K562 (cell line): ENCODE measurements around the gene SETDB1. TPM values are rescaled to one million over a fixed set of nuclear protein-coding genes. Genes with fewer than 3 reads are reported as not detected.

Experiments used
- ATAC-seq: fragments of 200-7000 bp; cut with Tn5 transposase; 3 replicates; pipeline ENCODE4 v1.9.1; 2020; ENCODE audit warnings: moderate library complexity
- BruUV-seq: library from RNA; stranded (reverse); fragments of 400-500 nt; replicated peaks from 2 replicates; lab custom pipeline; 2021; lab: Mats Ljungman, UMichigan
- CTCF ChIA-PET: fragments of 300-600 bp; formaldehyde crosslinking; extraction: SDS; loops from one replicate; lab custom pipeline; 2021; ENCODE audit warnings: low intra/inter-chr PET ratio; lab: Yijun Ruan, JAX
- POLR2A ChIA-PET: fragments of 300-600, 350-650 bp; sonication (Branson Sonifier 250); formaldehyde crosslinking; extraction: SDS; loops from one replicate; lab custom pipeline; 2021; ENCODE audit warnings: antibody characterized with exemption, inconsistent platforms; lab: Yijun Ruan, JAX
- DNase-seq, 4 experiments: peaks; one replicate each; pipeline versions ENCODE4 v3.0.0 to v3.0.0-alpha.2; 2011 to 2018; ENCODE audit warnings: low spot score in 3 of 4, mixed read lengths in 3 of 4; ENCODE audit errors: extremely low read depth in 1 of 4
- FAIRE-seq: peaks from 2 replicates; lab custom pipeline; 2011; peaks lifted over from hg19 to GRCh38; lab: Jason Lieb, UNC
- H2AFZ ChIP-seq: 2 replicates; pipeline ENCODE4 v1.6.0; 2011; ENCODE audit warnings: low read depth, low read length, control low read depth, inconsistent platforms
- H3K27ac ChIP-seq: fragments of 200-600 bp; 3 replicates; pipeline ENCODE4 v1.8.0; 2011; ENCODE audit warnings: low read depth, mild to moderate bottlenecking, control low read depth, inconsistent platforms, low read length, moderate library complexity, mixed read lengths; ENCODE audit errors: extremely low read depth
- H3K27me3 ChIP-seq, 2 experiments: fragments of 300-600 bp in 1 of 2; 2 replicates in 1 of 2; 3 replicates in 1 of 2; pipeline versions ENCODE4 v1.6.0 to v1.8.0; 2011; ENCODE audit warnings: inconsistent platforms in 2 of 2, low read length in 2 of 2, mild to moderate bottlenecking in 1 of 2, mixed read lengths in 1 of 2, moderate library complexity in 1 of 2; ENCODE audit not compliant: control insufficient read depth in 2 of 2, insufficient read depth in 2 of 2
- H3K36me3 ChIP-seq: fragments of 300-600 bp; 3 replicates; pipeline ENCODE4 v1.8.0; 2011; ENCODE audit warnings: mild to moderate bottlenecking, low read length, inconsistent platforms; ENCODE audit not compliant: control insufficient read depth, insufficient read depth
- H3K4me1 ChIP-seq, 2 experiments: fragments of 200-600 bp in 1 of 2; replicated peaks in 1 of 2; 2 replicates in 1 of 2; 3 replicates in 1 of 2; pipeline versions ENCODE4 v1.5.1 to v1.8.0; 2011; ENCODE audit warnings: inconsistent platforms in 2 of 2, low read length in 2 of 2, mild to moderate bottlenecking in 1 of 2, mixed read lengths in 1 of 2, moderate library complexity in 1 of 2; ENCODE audit not compliant: control insufficient read depth in 2 of 2, insufficient read depth in 2 of 2
- H3K4me2 ChIP-seq: 2 replicates; pipeline ENCODE4 v1.6.1; 2011; ENCODE audit warnings: low read length, control low read depth, inconsistent platforms, mixed read lengths; ENCODE audit not compliant: insufficient read depth
- H3K4me3 ChIP-seq: fragments of 200-600 bp; sonication (generic), shearing (Covaris generic); 2 replicates; pipeline ENCODE4 v1.5.1; 2016; ENCODE audit warnings: control low read depth, inconsistent platforms
- H3K79me2 ChIP-seq: fragments of 200-600 bp; 3 replicates; pipeline ENCODE4 v1.8.0; 2011; ENCODE audit warnings: low read length, inconsistent platforms; ENCODE audit not compliant: control insufficient read depth, insufficient read depth
- H3K9ac ChIP-seq, 2 experiments: 2 replicates each; pipeline versions ENCODE4 v1.6.0 to v1.6.1; 2011; ENCODE audit warnings: low read depth in 2 of 2, low read length in 2 of 2, control low read depth in 1 of 2, inconsistent platforms in 1 of 2, mild to moderate bottlenecking in 1 of 2, mixed read lengths in 1 of 2; ENCODE audit not compliant: insufficient read depth in 1 of 2
- H3K9me1 ChIP-seq: one replicate; pipeline ENCODE4 v1.6.0; 2011; ENCODE audit warnings: inconsistent platforms, mild to moderate bottlenecking, low read length, moderate library complexity; ENCODE audit not compliant: control insufficient read depth, insufficient read depth
- H3K9me3 ChIP-seq: replicated peaks from 2 replicates; pipeline ENCODE4 v1.5.1; 2011; ENCODE audit warnings: low read depth, low read length, inconsistent platforms; ENCODE audit not compliant: control insufficient read depth, insufficient read depth
- H4K20me1 ChIP-seq: replicated peaks from 2 replicates; pipeline ENCODE4 v1.6.1; 2011; ENCODE audit warnings: low read length, inconsistent platforms, mixed read lengths; ENCODE audit not compliant: control insufficient read depth, insufficient read depth
- ESRRA ChIP-seq: fragments of 450-650 bp; IDR thresholded peaks from 2 replicates; pipeline ENCODE4 v1.6.1; 2014; ENCODE audit warnings: low read depth, mild to moderate bottlenecking, moderate library complexity, borderline replicate concordance
- HMG20A ChIP-seq: fragments of 450-650 bp; formaldehyde crosslinking; conservative IDR thresholded peaks from 2 replicates; pipeline ENCODE4 v1.4.0; 2020; ENCODE audit warnings: mild to moderate bottlenecking, mixed read lengths
- MECOM ChIP-seq: fragments of 250-450 bp; sonication (Bioruptor Pico); IDR thresholded peaks from 2 replicates; pipeline ENCODE4 v1.8.0; 2022; ENCODE audit warnings: inconsistent platforms
- SMAD2 ChIP-seq: fragments of 150-350 bp; IDR thresholded peaks from 2 replicates; pipeline ENCODE4 v1.6.1; 2014; ENCODE audit warnings: low read depth, mild to moderate bottlenecking, low read length
- WGBS: fragments of 100-300 bp; shearing (Covaris generic); methylation state at CpG from one replicate; pipeline ENCODE4 v1.1.6; 2016; ENCODE audit warnings: low coverage, mixed read lengths; ENCODE audit not compliant: insufficient coverage; ENCODE audit errors: missing lambda C conversion rate; 5-methylcytosine and 5-hydroxymethylcytosine counted together
- in situ Hi-C: fragments of 300-500 bp; cut with MboI; formaldehyde crosslinking; loops from 4 replicates; pipeline ENCODE4 v1.15.0; 2018; ENCODE audit warnings: inconsistent platforms, mixed read lengths
- intact Hi-C: fragments of 100-400 bp; cut with micrococcal nuclease; formaldehyde crosslinking; loops from 2 replicates; pipeline ENCODE4 v1.14.2; 2022
- polyA plus RNA-seq, 8 experiments: library from polyadenylated mRNA; depleted of rRNA in 4 of 8; stranded (reverse) in 5 of 8; unstranded in 3 of 8; fragments of >200 nt; fragmentation: Nextera tagmentation in 2 of 8; fragmentation: Illumina TruSeq in 1 of 8; extraction: Ambion mirVana in 2 of 8; extraction: Trizol in 1 of 8; gene quantifications; 2 replicates each; pipeline versions ENCODE4 v1.2.1 to v1.2.3, GENCODE V29; 2011 to 2014; ENCODE audit warnings: inconsistent platforms in 1 of 8, missing spikeins in 1 of 8
- total RNA-seq, 7 experiments: library from RNA; depleted of rRNA in 6 of 7; stranded (reverse); fragments of >200 nt in 6 of 7; fragmentation: Illumina TruSeq in 2 of 7; extraction: Trizol in 2 of 7; gene quantifications; 2 replicates each; pipeline versions ENCODE4 v1.2.1 to v1.2.3, GENCODE V29; 2011 to 2021; ENCODE audit warnings: low replicate concordance in 1 of 7
- TF ChIP-seq, protein P1 (sequence below): sonication (generic); formaldehyde crosslinking; IDR thresholded peaks from 2 replicates; pipeline ENCODE4 v1.8.0; 2022; ENCODE audit warnings: mild to moderate bottlenecking, missing genetic modification reagents

SETDB1 gene
- total and polyA plus RNA-seq, 9 of the 15 experiments (the other 6 are each of a cell fraction or from before 2014, with no cell fraction given): 21.5 to 64.4 (median 42.0) TPM

DNA sequence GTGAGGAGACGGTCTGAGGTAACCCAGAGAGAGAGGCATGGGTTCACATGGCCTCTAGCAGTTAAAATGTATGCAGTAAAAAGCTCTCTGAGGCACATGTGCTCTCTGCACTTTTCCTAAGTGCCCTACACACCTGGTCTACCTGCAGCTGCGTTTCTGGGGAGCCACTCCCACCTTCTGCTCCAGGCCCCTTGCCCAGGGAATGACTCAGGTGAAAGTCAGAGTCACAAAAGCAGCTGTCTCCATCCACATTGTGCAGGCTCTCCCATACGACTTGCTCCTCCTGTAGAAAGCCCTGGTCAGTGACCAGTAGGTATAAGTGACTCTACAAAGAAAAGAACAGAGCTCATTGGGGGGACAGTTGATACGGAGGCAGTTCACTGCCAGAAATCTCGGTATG, 71.8 kb downstream of the SETDB1 start:
- Histone ChIP-seq H3K27ac (no peak overlapping the region), H3K9me3 (no peaks in the 10 kb centered on the region), H4K20me1 (no peaks in the 10 kb centered on the region), H3K36me3 (peaks cover 11% of the 10 kb centered on the region; the same call in 2 of the 3 replicates), H3K4me1 (peaks cover 42 to 53% of the 10 kb centered on the region in 2 experiments), H3K4me2 (no peak overlapping the region), H3K4me3 (no peak overlapping the region), H2AFZ (no peak overlapping the region), H3K79me2 (no peaks in the 10 kb centered on the region), H3K27me3 (no peaks in the 10 kb centered on the region), H3K9me1 (no peaks in the 10 kb centered on the region), H3K9ac (no peak overlapping the region)
- no peak for FAIRE-seq
- in situ Hi-C loops: loop anchor here (5.0 to 10.0 kb wide), 2 partner anchors 433 to 741 kb away; partner anchors contain the start of gene CA14
- BruUV-seq: no TSS peak
- intact Hi-C loops: loop anchor here (5.0 to 10.0 kb wide), 3 partner anchors 163 to 741 kb away; partner anchors contain the start of gene CA14
- ChIA-PET CTCF (no interaction called here), POLR2A (interaction anchor here (0.8 to 1.8 kb wide), 3 partner anchors 8 to 50 kb away, joined by 4 to 7 read pairs (median 4); partner anchors contain the start of gene MINDY1)
- 49% methylated on average over 5 of the region's 5 CpGs for WGBS
- ATAC-seq: no peak
- no peak for DNase-seq
- TF ChIP-seq MECOM (no peak), ESRRA (no peak), HMG20A (no peak), SMAD2 (no peak)
- TF ChIP-seq, protein P1, sequence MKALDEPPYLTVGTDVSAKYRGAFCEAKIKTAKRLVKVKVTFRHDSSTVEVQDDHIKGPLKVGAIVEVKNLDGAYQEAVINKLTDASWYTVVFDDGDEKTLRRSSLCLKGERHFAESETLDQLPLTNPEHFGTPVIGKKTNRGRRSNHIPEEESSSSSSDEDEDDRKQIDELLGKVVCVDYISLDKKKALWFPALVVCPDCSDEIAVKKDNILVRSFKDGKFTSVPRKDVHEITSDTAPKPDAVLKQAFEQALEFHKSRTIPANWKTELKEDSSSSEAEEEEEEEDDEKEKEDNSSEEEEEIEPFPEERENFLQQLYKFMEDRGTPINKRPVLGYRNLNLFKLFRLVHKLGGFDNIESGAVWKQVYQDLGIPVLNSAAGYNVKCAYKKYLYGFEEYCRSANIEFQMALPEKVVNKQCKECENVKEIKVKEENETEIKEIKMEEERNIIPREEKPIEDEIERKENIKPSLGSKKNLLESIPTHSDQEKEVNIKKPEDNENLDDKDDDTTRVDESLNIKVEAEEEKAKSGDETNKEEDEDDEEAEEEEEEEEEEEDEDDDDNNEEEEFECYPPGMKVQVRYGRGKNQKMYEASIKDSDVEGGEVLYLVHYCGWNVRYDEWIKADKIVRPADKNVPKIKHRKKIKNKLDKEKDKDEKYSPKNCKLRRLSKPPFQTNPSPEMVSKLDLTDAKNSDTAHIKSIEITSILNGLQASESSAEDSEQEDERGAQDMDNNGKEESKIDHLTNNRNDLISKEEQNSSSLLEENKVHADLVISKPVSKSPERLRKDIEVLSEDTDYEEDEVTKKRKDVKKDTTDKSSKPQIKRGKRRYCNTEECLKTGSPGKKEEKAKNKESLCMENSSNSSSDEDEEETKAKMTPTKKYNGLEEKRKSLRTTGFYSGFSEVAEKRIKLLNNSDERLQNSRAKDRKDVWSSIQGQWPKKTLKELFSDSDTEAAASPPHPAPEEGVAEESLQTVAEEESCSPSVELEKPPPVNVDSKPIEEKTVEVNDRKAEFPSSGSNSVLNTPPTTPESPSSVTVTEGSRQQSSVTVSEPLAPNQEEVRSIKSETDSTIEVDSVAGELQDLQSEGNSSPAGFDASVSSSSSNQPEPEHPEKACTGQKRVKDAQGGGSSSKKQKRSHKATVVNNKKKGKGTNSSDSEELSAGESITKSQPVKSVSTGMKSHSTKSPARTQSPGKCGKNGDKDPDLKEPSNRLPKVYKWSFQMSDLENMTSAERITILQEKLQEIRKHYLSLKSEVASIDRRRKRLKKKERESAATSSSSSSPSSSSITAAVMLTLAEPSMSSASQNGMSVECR (CRISPR knock-in tag): 0 out of 2 replicates have a peak, but pooled peaks have one; percentile 10
